Glutamatergic neuron (in vitro differentiated cells): ENCODE results near the gene PSMD2. TPM values are rescaled to one million over a fixed set of nuclear protein-coding genes. Genes with fewer than 3 reads are reported as not detected.

Source experiments
- DNase-seq: peaks from one replicate; pipeline ENCODE4 v3.0.0; 2022
- H3K27ac Mint-ChIP-seq: one replicate; pipeline ENCODE4 v1.8.0; 2020; ENCODE audit warnings: mild to moderate bottlenecking, mixed read lengths, inconsistent platforms; ENCODE audit not compliant: unreplicated experiment
- H3K27me3 Mint-ChIP-seq: one replicate; pipeline ENCODE4 v1.8.0; 2020; ENCODE audit warnings: mild to moderate bottlenecking, moderate library complexity, mixed read lengths, inconsistent platforms; ENCODE audit not compliant: unreplicated experiment
- H3K36me3 Mint-ChIP-seq: one replicate; pipeline ENCODE4 v1.8.0; 2020; ENCODE audit warnings: mild to moderate bottlenecking, mixed read lengths, inconsistent platforms; ENCODE audit not compliant: unreplicated experiment
- H3K4me1 Mint-ChIP-seq: one replicate; pipeline ENCODE4 v1.8.0; 2020; ENCODE audit warnings: mild to moderate bottlenecking, low read depth, mixed read lengths, inconsistent platforms; ENCODE audit not compliant: unreplicated experiment
- H3K4me3 Mint-ChIP-seq: one replicate; pipeline ENCODE4 v1.8.0; 2020; ENCODE audit warnings: mild to moderate bottlenecking, mixed read lengths, inconsistent platforms; ENCODE audit not compliant: unreplicated experiment
- H3K9me3 Mint-ChIP-seq: one replicate; pipeline ENCODE4 v1.8.0; 2020; ENCODE audit warnings: mild to moderate bottlenecking, moderate library complexity, mixed read lengths, inconsistent platforms; ENCODE audit not compliant: unreplicated experiment
- total RNA-seq: library from RNA; stranded (reverse); fragmentation: NEBNext Ultra II Directional; extraction: Animal tissue kit (Norgen Biotek cat#: 25700); gene quantifications from one replicate; pipeline ENCODE4 v1.2.1, GENCODE V29; 2021; ENCODE audit not compliant: unreplicated experiment
- TF ChIP-seq, protein P1 (sequence below): fragments of 200-600 bp; sonication (generic); IDR thresholded peaks from one replicate; pipeline ENCODE4 v1.5.0; 2021; ENCODE audit not compliant: partially characterized antibody, unreplicated experiment

PSMD2 gene
- total RNA-seq, 1 donor from 2014 or later = 338 TPM

GRCh38 chr3:184323696-184324095 lies 24.7 kb downstream of the PSMD2 start:
- no peak for DNase-seq

DNA sequence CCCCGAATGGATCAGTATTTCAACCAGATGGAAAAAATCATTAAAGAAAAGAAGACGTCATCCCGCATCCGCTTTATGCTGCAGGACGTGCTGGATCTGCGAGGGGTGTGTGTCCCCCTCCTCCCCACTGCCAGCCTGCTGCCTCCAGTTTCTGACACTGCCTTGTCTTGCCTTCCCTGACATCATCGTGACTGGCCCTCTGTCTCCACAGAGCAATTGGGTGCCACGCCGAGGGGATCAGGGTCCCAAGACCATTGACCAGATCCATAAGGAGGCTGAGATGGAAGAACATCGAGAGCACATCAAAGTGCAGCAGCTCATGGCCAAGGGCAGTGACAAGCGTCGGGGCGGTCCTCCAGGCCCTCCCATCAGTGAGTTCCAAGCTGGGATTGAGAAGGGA lies 26.2 kb downstream of the PSMD2 start:
- H3K4me1 Mint-ChIP-seq = no peaks in the 10 kb centered on the region
- H3K36me3 Mint-ChIP-seq = no peaks in the 10 kb centered on the region
- no peak for DNase-seq
- H3K27me3 Mint-ChIP-seq = peaks cover 7% of the 10 kb centered on the region
- TF ChIP-seq, protein P1, sequence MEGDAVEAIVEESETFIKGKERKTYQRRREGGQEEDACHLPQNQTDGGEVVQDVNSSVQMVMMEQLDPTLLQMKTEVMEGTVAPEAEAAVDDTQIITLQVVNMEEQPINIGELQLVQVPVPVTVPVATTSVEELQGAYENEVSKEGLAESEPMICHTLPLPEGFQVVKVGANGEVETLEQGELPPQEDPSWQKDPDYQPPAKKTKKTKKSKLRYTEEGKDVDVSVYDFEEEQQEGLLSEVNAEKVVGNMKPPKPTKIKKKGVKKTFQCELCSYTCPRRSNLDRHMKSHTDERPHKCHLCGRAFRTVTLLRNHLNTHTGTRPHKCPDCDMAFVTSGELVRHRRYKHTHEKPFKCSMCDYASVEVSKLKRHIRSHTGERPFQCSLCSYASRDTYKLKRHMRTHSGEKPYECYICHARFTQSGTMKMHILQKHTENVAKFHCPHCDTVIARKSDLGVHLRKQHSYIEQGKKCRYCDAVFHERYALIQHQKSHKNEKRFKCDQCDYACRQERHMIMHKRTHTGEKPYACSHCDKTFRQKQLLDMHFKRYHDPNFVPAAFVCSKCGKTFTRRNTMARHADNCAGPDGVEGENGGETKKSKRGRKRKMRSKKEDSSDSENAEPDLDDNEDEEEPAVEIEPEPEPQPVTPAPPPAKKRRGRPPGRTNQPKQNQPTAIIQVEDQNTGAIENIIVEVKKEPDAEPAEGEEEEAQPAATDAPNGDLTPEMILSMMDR = no peak
- no peak overlapping the region for H3K27ac Mint-ChIP-seq
- peaks cover 8% of the 10 kb centered on the region for H3K9me3 Mint-ChIP-seq
- H3K4me3 Mint-ChIP-seq = no peak overlapping the region

More at GRCh38 chr3:184323696-184324095, 24.7 kb downstream of the PSMD2 start:
- Mint-ChIP-seq H3K9me3 (peaks cover 8% of the 10 kb centered on the region), H3K4me1 (no peaks in the 10 kb centered on the region), H3K27ac (peak overlapping the region; percentile 53), H3K27me3 (peaks cover 9% of the 10 kb centered on the region), H3K36me3 (no peaks in the 10 kb centered on the region), H3K4me3 (no peak overlapping the region)
- TF ChIP-seq, protein P1 = no peak

- peaks cover 9% of the 10 kb centered on the region for H3K9me3 Mint-ChIP-seq
- H3K27ac Mint-ChIP-seq = no peak overlapping the region
- no peaks in the 10 kb centered on the region for H3K36me3 Mint-ChIP-seq
- TF ChIP-seq, protein P1 = no peak
- no peak for DNase-seq
- H3K27me3 Mint-ChIP-seq = peaks cover 7% of the 10 kb centered on the region
- H3K4me1 Mint-ChIP-seq = no peaks in the 10 kb centered on the region
- no peak overlapping the region for H3K4me3 Mint-ChIP-seq
These were observed 26.8 kb downstream of the PSMD2 start for GRCh38 chr3:184325715-184326369.

- TF ChIP-seq, protein P1 = no peak
- Mint-ChIP-seq H3K4me3 (no peak overlapping the region), H3K36me3 (no peaks in the 10 kb centered on the region), H3K9me3 (peaks cover 8% of the 10 kb centered on the region), H3K4me1 (no peaks in the 10 kb centered on the region), H3K27me3 (peaks cover 7% of the 10 kb centered on the region), H3K27ac (no peak overlapping the region)
- DNase-seq = no peak
These were observed 28.1 kb downstream of the PSMD2 start for GRCh38 chr3:184327171-184327570.

- no peaks in the 10 kb centered on the region for H3K4me1 Mint-ChIP-seq
- H3K9me3 Mint-ChIP-seq = peaks cover 14% of the 10 kb centered on the region
- H3K36me3 Mint-ChIP-seq = no peaks in the 10 kb centered on the region
- no peak for DNase-seq
- H3K27ac Mint-ChIP-seq = peak overlapping the region; percentile 22
- TF ChIP-seq, protein P1 = no peak
- H3K4me3 Mint-ChIP-seq = no peak overlapping the region
- peaks cover 4% of the 10 kb centered on the region for H3K27me3 Mint-ChIP-seq
These were observed 29.5 kb downstream of the PSMD2 start for GRCh38 chr3:184328516-184328915.
